Glomerular endothelial cell (primary cell): ENCODE measurements around the gene GPHN. TPM values are rescaled to one million over a fixed set of nuclear protein-coding genes. Genes with fewer than 3 reads are reported as not detected.

ENCODE experiments used
- DNase-seq: peaks from one replicate; pipeline ENCODE4 v3.0.0-alpha.2; 2011; ENCODE audit warnings: low read depth, low spot score; ENCODE audit errors: extremely low read depth
- total RNA-seq: library from RNA; depleted of rRNA; stranded (reverse); fragments of >200 nt; gene quantifications from 2 replicates; pipeline ENCODE4 v1.2.3, GENCODE V29; 2015

GPHN gene
- total RNA-seq, 1 donor from 2014 or later: 16.1 TPM

GRCh38 chr14:67192366-67192765 lies 684.4 kb downstream of the GPHN start:
- DNase-seq: no peak

- no peak for DNase-seq
Measured at GRCh38 chr14:67195279-67195678, 687.3 kb downstream of the GPHN start.

- no peak for DNase-seq
Measured at GRCh38 chr14:67199016-67199415, 691.1 kb downstream of the GPHN start.

GRCh38 chr14:67207810-67208209 lies 699.9 kb downstream of the GPHN start:
- no peak for DNase-seq

DNA sequence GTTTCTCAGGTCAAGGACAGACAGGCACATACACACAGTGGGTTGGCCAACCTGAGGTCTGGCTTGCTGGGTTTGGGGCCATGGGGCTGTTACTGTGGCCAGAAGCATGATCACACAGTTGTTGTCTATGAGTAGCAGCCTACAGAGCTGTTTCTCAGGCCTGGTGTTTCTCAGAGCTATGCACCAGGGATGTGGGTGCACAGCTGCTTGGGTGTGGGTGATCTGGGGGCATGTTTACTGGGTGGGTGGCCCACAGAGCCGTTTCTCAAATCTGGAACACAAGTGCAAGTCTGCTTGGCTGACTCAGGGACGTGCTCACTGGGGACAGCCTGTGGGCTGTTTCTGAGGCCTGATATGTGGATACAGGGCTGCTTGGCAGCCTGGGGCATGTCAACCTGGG lies 710.2 kb downstream of the GPHN start:
- no peak for DNase-seq

DNA sequence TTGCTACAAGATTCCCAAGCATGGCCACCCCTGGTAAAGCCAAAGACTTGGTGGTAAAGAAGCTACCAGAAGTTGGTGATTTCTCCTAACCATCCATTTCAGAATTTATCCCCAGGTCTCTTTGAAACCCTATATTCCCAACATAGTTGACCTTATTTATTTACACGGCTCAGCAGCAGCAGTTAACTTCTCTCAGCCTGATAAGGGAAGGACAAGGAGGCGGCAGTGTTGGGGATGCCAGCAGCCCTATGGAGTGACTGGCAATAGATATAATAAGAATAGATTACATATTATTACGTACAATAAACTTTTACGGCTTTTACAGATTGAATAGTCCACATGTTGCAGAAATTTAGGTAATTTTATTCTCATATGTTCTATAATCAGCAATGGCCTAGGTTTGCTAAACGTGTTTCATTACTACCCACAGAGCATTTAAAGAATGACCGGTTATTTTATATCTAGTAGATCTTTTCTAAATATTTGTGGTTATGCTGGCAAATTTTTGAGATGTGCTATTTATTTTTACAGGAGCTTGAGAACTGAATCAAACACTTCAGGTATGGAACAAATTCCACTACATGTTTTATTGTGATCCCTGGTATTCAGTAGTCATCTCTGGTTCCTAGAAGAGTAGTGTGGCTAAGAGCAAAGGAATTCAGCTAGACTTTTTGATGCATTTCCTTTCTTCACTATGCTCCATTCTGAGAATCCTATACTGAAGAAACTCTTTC lies 713.5 kb downstream of the GPHN start:
- DNase-seq: no peak

- DNase-seq: no peak
Measured at GRCh38 chr14:67221982-67222328, 714.0 kb downstream of the GPHN start.

- no peak for DNase-seq
Measured at GRCh38 chr14:67225523-67225922, 717.6 kb downstream of the GPHN start.

DNA sequence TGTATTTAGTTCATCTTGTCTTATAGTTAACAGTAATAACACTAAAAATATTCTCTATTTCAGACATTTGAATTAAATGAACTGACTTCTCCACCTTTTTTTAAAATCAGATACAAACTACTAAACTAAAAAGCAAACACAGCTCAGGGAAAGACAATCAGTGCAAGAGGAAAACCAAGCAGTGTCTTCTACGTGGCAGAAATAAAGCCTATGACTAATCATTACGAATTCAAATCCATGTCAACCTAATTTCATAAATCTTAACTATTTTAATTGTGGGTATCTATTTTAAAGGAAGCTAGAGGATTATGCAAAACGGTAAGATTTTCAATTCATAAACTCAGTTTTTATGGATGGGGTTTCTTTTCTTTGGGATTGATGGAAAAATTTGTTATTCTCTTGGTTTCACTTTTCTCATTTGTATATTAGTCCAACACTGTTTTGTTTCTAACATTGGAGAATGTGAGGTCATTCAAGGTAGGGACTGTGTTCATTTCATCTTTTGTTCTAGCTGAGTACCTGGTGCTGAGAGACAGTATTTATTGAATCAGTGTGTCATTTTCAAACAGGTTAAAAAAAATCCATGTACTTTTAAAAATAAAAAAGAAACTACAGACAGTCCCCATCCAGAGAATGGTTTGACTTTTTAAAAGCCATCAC lies 720.5 kb downstream of the GPHN start:
- no peak for DNase-seq

Other genes starting within 250 kb of the GPHN start
- not detected in 2 replicates for gene CCDC196, start 21.8 kb upstream of the GPHN start, total RNA-seq